IMR-90 (cell line): ENCODE measurements around the gene PRLR. TPM values are rescaled to one million over a fixed set of nuclear protein-coding genes. Genes with fewer than 3 reads are reported as not detected.

Experiments
- ATAC-seq: fragments of 200-7000 bp; cut with Tn5 transposase; 2 replicates; pipeline ENCODE4 v1.9.1; 2020; ENCODE audit warnings: low read depth, mild to moderate bottlenecking, moderate library complexity
- BruUV-seq: library from RNA; stranded (reverse); fragments of 400-500 nt; replicated peaks from 2 replicates; lab custom pipeline; 2021; lab: Mats Ljungman, UMichigan
- CTCF ChIA-PET: fragments of 300-600 bp; formaldehyde crosslinking; extraction: SDS; loops from one replicate; lab custom pipeline; 2021; ENCODE audit warnings: antibody characterized with exemption; lab: Yijun Ruan, JAX
- POLR2A ChIA-PET: fragments of 300-600 bp; sonication (Branson Sonifier 250); formaldehyde crosslinking; loops from one replicate; lab custom pipeline; 2022; ENCODE audit warnings: antibody characterized with exemption; ENCODE audit not compliant: unreplicated experiment; lab: Charles Lee
- DNase-seq: peaks from one replicate; pipeline ENCODE4 v3.0.0; 2013
- H2AFZ ChIP-seq: replicated peaks from 2 replicates; pipeline ENCODE3; 2013; ENCODE audit warnings: low read length, mild to moderate bottlenecking; ENCODE audit not compliant: poor library complexity
- H2AK5ac ChIP-seq: 2 replicates; pipeline ENCODE4 v1.6.1; 2013; ENCODE audit warnings: low read depth, low read length, inconsistent platforms
- H2AK9ac ChIP-seq: replicated peaks from 2 replicates; pipeline ENCODE3; 2013; ENCODE audit warnings: mild to moderate bottlenecking, low read depth, low read length, moderate library complexity; ENCODE audit not compliant: poor library complexity
- H2BK120ac ChIP-seq: 2 replicates; pipeline ENCODE4 v1.6.1; 2013; ENCODE audit warnings: low read depth, low read length, inconsistent platforms
- H2BK15ac ChIP-seq: 3 replicates; pipeline ENCODE4 v1.6.1; 2013; ENCODE audit warnings: low read depth, low read length, inconsistent platforms
- H2BK20ac ChIP-seq: 2 replicates; pipeline ENCODE4 v1.6.1; 2013; ENCODE audit warnings: low read depth, mild to moderate bottlenecking, inconsistent platforms, low read length, moderate library complexity
- H2BK5ac ChIP-seq: 2 replicates; pipeline ENCODE4 v1.6.1; 2013; ENCODE audit warnings: mild to moderate bottlenecking, low read depth, low read length, inconsistent platforms; ENCODE audit not compliant: poor library complexity, severe bottlenecking
- H3K14ac ChIP-seq: replicated peaks from 2 replicates; pipeline ENCODE4 v1.6.1; 2013; ENCODE audit warnings: low read depth, low read length, inconsistent platforms
- H3K18ac ChIP-seq: 2 replicates; pipeline ENCODE4 v1.6.1; 2013; ENCODE audit warnings: low read depth, low read length, control low read depth
- H3K23ac ChIP-seq: 2 replicates; pipeline ENCODE4 v1.6.1; 2013; ENCODE audit warnings: low read depth, low read length, inconsistent platforms
- H3K27ac ChIP-seq: 2 replicates; pipeline ENCODE4 v1.5.1; 2013; ENCODE audit warnings: mild to moderate bottlenecking, control low read depth, low read length; ENCODE audit not compliant: insufficient read depth
- H3K27me3 ChIP-seq: 2 replicates; pipeline ENCODE4 v1.6.1; 2013; ENCODE audit warnings: low read length; ENCODE audit not compliant: control insufficient read depth, insufficient read depth
- H3K36me3 ChIP-seq: 2 replicates; pipeline ENCODE4 v1.6.1; 2013; ENCODE audit warnings: low read length, mixed read lengths; ENCODE audit not compliant: control insufficient read depth, insufficient read depth
- H3K4ac ChIP-seq: 2 replicates; pipeline ENCODE4 v1.6.1; 2013; ENCODE audit warnings: low read depth, low read length, inconsistent platforms
- H3K4me1 ChIP-seq: 2 replicates; pipeline ENCODE4 v1.6.1; 2013; ENCODE audit warnings: low read length, mixed read lengths; ENCODE audit not compliant: control insufficient read depth, insufficient read depth
- H3K4me2 ChIP-seq: 2 replicates; pipeline ENCODE4 v1.6.1; 2013; ENCODE audit warnings: low read depth, mild to moderate bottlenecking, control low read depth, low read length, moderate library complexity
- H3K4me3 ChIP-seq: 2 replicates; pipeline ENCODE4 v1.5.1; 2013; ENCODE audit warnings: low read depth, mild to moderate bottlenecking, control low read depth, low read length, moderate library complexity; ENCODE audit not compliant: insufficient read depth
- H3K56ac ChIP-seq: 2 replicates; pipeline ENCODE4 v1.6.1; 2013; ENCODE audit warnings: low read length, inconsistent platforms; ENCODE audit not compliant: insufficient read depth; ENCODE audit errors: extremely low read depth
- H3K79me1 ChIP-seq, 2 experiments: 2 replicates each; pipeline ENCODE4 v1.6.1; 2013; ENCODE audit warnings: low read length in 2 of 2, inconsistent platforms in 1 of 2, low read depth in 1 of 2
- H3K9ac ChIP-seq: 2 replicates; pipeline ENCODE4 v1.6.1; 2013; ENCODE audit warnings: low read depth, low read length, control low read depth
- H3K9me1 ChIP-seq: 2 replicates; pipeline ENCODE4 v1.6.1; 2013; ENCODE audit warnings: low read length, inconsistent platforms; ENCODE audit not compliant: insufficient read depth
- H3K9me3 ChIP-seq: 2 replicates; pipeline ENCODE4 v1.6.1; 2013; ENCODE audit warnings: low read length; ENCODE audit not compliant: control insufficient read depth, insufficient read depth
- H4K20me1 ChIP-seq: 2 replicates; pipeline ENCODE4 v1.6.1; 2013; ENCODE audit warnings: low read length, inconsistent platforms; ENCODE audit not compliant: insufficient read depth
- H4K5ac ChIP-seq: 2 replicates; pipeline ENCODE4 v1.6.1; 2013; ENCODE audit warnings: mild to moderate bottlenecking, low read depth, low read length, control low read depth
- H4K8ac ChIP-seq, 2 experiments: 2 replicates each; pipeline ENCODE4 v1.6.1; 2013; ENCODE audit warnings: low read depth in 2 of 2, low read length in 2 of 2, control low read depth in 1 of 2, inconsistent platforms in 1 of 2
- H4K91ac ChIP-seq: 2 replicates; pipeline ENCODE4 v1.6.1; 2013; ENCODE audit warnings: low read depth, low read length, inconsistent platforms; ENCODE audit not compliant: insufficient read depth
- BHLHE40 ChIP-seq: fragments of 150-350 bp; IDR thresholded peaks from 2 replicates; pipeline ENCODE4 v1.6.1; 2016; ENCODE audit warnings: mild to moderate bottlenecking, low read depth, low read length
- CEBPB ChIP-seq: IDR thresholded peaks from 2 replicates; pipeline ENCODE4 v1.6.1; 2012; ENCODE audit warnings: low read depth, low read length, improper control_type of control experiment
- CTCF ChIP-seq: conservative IDR thresholded peaks from 2 replicates; pipeline ENCODE4 v1.5.1; 2012; ENCODE audit warnings: mild to moderate bottlenecking, low read depth, low read length, improper control_type of control experiment
- ELK1 ChIP-seq: fragments of 150-350 bp; IDR thresholded peaks from 2 replicates; pipeline ENCODE4 v1.6.1; 2016; ENCODE audit warnings: low read depth, mild to moderate bottlenecking, low read length, moderate library complexity, borderline replicate concordance
- FOS ChIP-seq: fragments of 150-350 bp; IDR thresholded peaks from 2 replicates; pipeline ENCODE4 v1.6.1; 2016; ENCODE audit warnings: low read depth, low read length
- MAZ ChIP-seq: IDR thresholded peaks from 2 replicates; pipeline ENCODE4 v1.6.1; 2012; ENCODE audit warnings: low read depth, mild to moderate bottlenecking, low read length, improper control_type of control experiment, moderate library complexity, borderline replicate concordance
- MXI1 ChIP-seq: IDR thresholded peaks from 2 replicates; pipeline ENCODE4 v1.6.1; 2012; ENCODE audit warnings: low read depth, mild to moderate bottlenecking, low read length, moderate library complexity, borderline replicate concordance
- NFE2L2 ChIP-seq: fragments of 150-350 bp; IDR thresholded peaks from 2 replicates; pipeline ENCODE4 v1.6.1; 2016; ENCODE audit warnings: low read depth, mild to moderate bottlenecking, low read length
- POLR2A ChIP-seq: IDR thresholded peaks from 2 replicates; pipeline ENCODE4 v1.6.1; 2012; ENCODE audit warnings: mild to moderate bottlenecking, low read depth, low read length
- RAD21 ChIP-seq: IDR thresholded peaks from 2 replicates; pipeline ENCODE4 v1.6.1; 2012; ENCODE audit warnings: low read length, improper control_type of control experiment
- USF2 ChIP-seq: fragments of 150-350 bp; IDR thresholded peaks from 2 replicates; pipeline ENCODE4 v1.6.1; 2017; ENCODE audit warnings: mild to moderate bottlenecking, antibody characterized with exemption, low read length, low read depth
- WGBS, 2 experiments: methylation state at CpG; one replicate each; pipeline versions ENCODE4 v1.1.5 to v1.1.7; 2013; ENCODE audit warnings: missing lambda C conversion rate in 2 of 2; ENCODE audit not compliant: insufficient read length in 1 of 2; ENCODE audit errors: extremely low coverage in 2 of 2; 5-methylcytosine and 5-hydroxymethylcytosine counted together
- dilution Hi-C: fragments of 300-500 bp; cut with HindIII; formaldehyde crosslinking; loops from one replicate; pipeline ENCODE4 v1.14.3; 2018; ENCODE audit warnings: low sequenced_read_pairs; ENCODE audit not compliant: unreplicated experiment
- in situ Hi-C: fragments of 300-500 bp; cut with MboI; formaldehyde crosslinking; loops from 3 replicates; pipeline ENCODE4 v1.14.3; 2019; ENCODE audit warnings: low sequenced_read_pairs, inconsistent platforms, mixed read lengths
- intact Hi-C: fragments of 100-400 bp; cut with micrococcal nuclease; formaldehyde crosslinking; loops from 2 replicates; pipeline ENCODE4 v1.10.0; 2022
- polyA plus RNA-seq, 3 experiments: library from polyadenylated mRNA; depleted of rRNA; stranded (reverse); fragments of >200 nt; gene quantifications; 2 replicates each; pipeline ENCODE4 v1.2.3, GENCODE V29; 2012; ENCODE audit warnings: low replicate concordance in 1 of 3
- total RNA-seq: library from RNA; depleted of rRNA; stranded (reverse); fragments of >200 nt; gene quantifications from 2 replicates; pipeline ENCODE4 v1.2.3, GENCODE V29; 2012

The PRLR gene
- total and polyA plus RNA-seq, 2 of the 4 experiments (the other 2 are of a cell fraction) = 0.24 to 0.54 TPM

- Histone ChIP-seq H3K56ac (no peak overlapping the region), H2BK15ac (no peak overlapping the region), H3K9me3 (no peaks in the 10 kb centered on the region), H3K14ac (no peak overlapping the region), H3K27me3 (peaks cover 6% of the 10 kb centered on the region), H2AK9ac (no peak overlapping the region), H4K8ac (no peak overlapping the region), H2AK5ac (no peak overlapping the region), H3K4me3 (no peak overlapping the region), H3K18ac (no peak overlapping the region), H3K4me1 (no peaks in the 10 kb centered on the region), H4K91ac (no peak overlapping the region), H4K5ac (no peak overlapping the region), H3K4me2 (no peak overlapping the region), H2BK20ac (no peak overlapping the region), H3K9ac (no peak overlapping the region), H2AFZ (no peak overlapping the region), H2BK120ac (no peak overlapping the region), H2BK5ac (no peak overlapping the region), H3K36me3 (no peaks in the 10 kb centered on the region), H4K20me1 (no peaks in the 10 kb centered on the region), H3K23ac (no peak overlapping the region), H3K9me1 (no peaks in the 10 kb centered on the region), H3K79me1 (no peaks in the 10 kb centered on the region), H3K4ac (no peak overlapping the region), H3K27ac (no peak overlapping the region)
- ChIA-PET POLR2A (no interaction called here), CTCF (interaction anchor here (0.7 kb wide), 1 partner anchor 1150 kb away, joined by 3 read pairs; no protein-coding TSS in a partner anchor)
- intact Hi-C loops (no loop called here), in situ Hi-C loops (no loop called here), dilution Hi-C loops (no loop called here)
- no CpG with 5 or more reads among the region's 3 CpGs for WGBS, 2 experiments
- DNase-seq (no peak), ATAC-seq (no peak; the same call in 1 of the 2 replicates)
- no peak for TF ChIP-seq BHLHE40
- TF ChIP-seq POLR2A = no peak
- no peak for TF ChIP-seq MXI1
- no peak for TF ChIP-seq FOS
- no peak for TF ChIP-seq NFE2L2
- no peak for TF ChIP-seq MAZ
- no peak for TF ChIP-seq CTCF
- no peak for TF ChIP-seq CEBPB
- no peak for TF ChIP-seq ELK1
- TF ChIP-seq USF2 = no peak
- no peak for TF ChIP-seq RAD21
- no TSS peak for BruUV-seq
Measured at GRCh38 chr5:35158204-35158603, 72.1 kb downstream of the PRLR start.
